ENCODE measurements around the gene VPS13C. TPM values are rescaled to one million over a fixed set of nuclear protein-coding genes. Genes with fewer than 3 reads are reported as not detected.

The VPS13C gene
- total RNA-seq, 6 experiments from 2014 or later = 21.0 to 29.8 (median 22.6) TPM

GRCh38 chr15:61841466-61841865 is 218.8 kb downstream of the VPS13C start:
- no peak for TF ChIP-seq CTCF (IDR thresholded peaks at IDR 0.05)
- H3K4me3 Mint-ChIP-seq = no peak overlapping the region
- peaks cover 13% of the 10 kb centered on the region for H3K27me3 Mint-ChIP-seq (ENCODE audit: insufficient read depth)
- DNase-seq = no peak
- peaks cover 13% of the 10 kb centered on the region; the same call in 1 of the 2 replicates for H3K4me1 Mint-ChIP-seq (ENCODE audit: low read depth)
- H3K27ac Mint-ChIP-seq = no peak overlapping the region
- no peaks in the 10 kb centered on the region for H3K9me3 Mint-ChIP-seq
- no peaks in the 10 kb centered on the region for H3K36me3 Mint-ChIP-seq (ENCODE audit: low read depth)

GRCh38 chr15:61840090-61840489 is 220.2 kb downstream of the VPS13C start:
- no peak for TF ChIP-seq CTCF (IDR thresholded peaks at IDR 0.05)
- H3K36me3 Mint-ChIP-seq (ENCODE audit: low read depth) = no peaks in the 10 kb centered on the region
- no peak for DNase-seq

GRCh38 chr15:61839546-61839945 is 220.7 kb downstream of the VPS13C start:
- Mint-ChIP-seq H3K9me3 (no peaks in the 10 kb centered on the region), H3K36me3 (ENCODE audit: low read depth) (no peaks in the 10 kb centered on the region), H3K27ac (no peak overlapping the region), H3K4me3 (no peak overlapping the region), H3K4me1 (ENCODE audit: low read depth) (peaks cover 21% of the 10 kb centered on the region), H3K27me3 (ENCODE audit: insufficient read depth) (peaks cover 13% of the 10 kb centered on the region)
- TF ChIP-seq CTCF (IDR thresholded peaks at IDR 0.05) = no peak
- DNase-seq = no peak

More at GRCh38 chr15:61840090-61840489, 220.2 kb downstream of the VPS13C start:
- Mint-ChIP-seq H3K9me3 (no peaks in the 10 kb centered on the region), H3K4me1 (ENCODE audit: low read depth) (peaks cover 21% of the 10 kb centered on the region), H3K27me3 (ENCODE audit: insufficient read depth) (peaks cover 13% of the 10 kb centered on the region), H3K27ac (no peak overlapping the region), H3K4me3 (no peak overlapping the region)

GRCh38 chr15:61835496-61836106 is 224.6 kb downstream of the VPS13C start:
- TF ChIP-seq CTCF (IDR thresholded peaks at IDR 0.05) = peak; percentile 99
- no peaks in the 10 kb centered on the region for H3K36me3 Mint-ChIP-seq (ENCODE audit: low read depth)
- H3K4me1 Mint-ChIP-seq (ENCODE audit: low read depth) = peaks cover 21% of the 10 kb centered on the region
- H3K27ac Mint-ChIP-seq = no peak overlapping the region
- peaks cover 11% of the 10 kb centered on the region for H3K27me3 Mint-ChIP-seq (ENCODE audit: insufficient read depth)
- DNase-seq = peak; percentile 49
- H3K4me3 Mint-ChIP-seq = peak overlapping the region; percentile 75
- H3K9me3 Mint-ChIP-seq = no peaks in the 10 kb centered on the region

GRCh38 chr15:61835029-61835428 is 225.2 kb downstream of the VPS13C start:
- H3K4me3 Mint-ChIP-seq = no peak overlapping the region
- TF ChIP-seq CTCF (IDR thresholded peaks at IDR 0.05) = no peak
- no peak for DNase-seq
- no peaks in the 10 kb centered on the region for H3K36me3 Mint-ChIP-seq (ENCODE audit: low read depth)
- peaks cover 16% of the 10 kb centered on the region for H3K4me1 Mint-ChIP-seq (ENCODE audit: low read depth)
- H3K27ac Mint-ChIP-seq = no peak overlapping the region
- H3K9me3 Mint-ChIP-seq = no peaks in the 10 kb centered on the region
- H3K27me3 Mint-ChIP-seq (ENCODE audit: insufficient read depth) = peaks cover 8% of the 10 kb centered on the region
